Adrenal gland (tissue), 5 donors: ENCODE data around the gene FARP1.

Experiments used
- POLR2A ChIP-seq, 2 donors: fragments of 450-650 bp; IDR thresholded peaks; one replicate each; pipeline ENCODE4 v1.6.1; 2017; ENCODE audit warnings: antibody characterized with exemption in 2 of 2, mild to moderate bottlenecking in 2 of 2, moderate library complexity in 1 of 2
- TF ChIP-seq, protein P1 (sequence below), 6 experiments: fragments of 450-650 bp in 4 of 6; fragments of 200-600 bp in 2 of 6; sonication (generic) in 1 of 6; IDR thresholded peaks; 1 replicate in 5 of 6; 2 replicates in 1 of 6; pipeline versions ENCODE4 v1.5.1 to v1.8.0; 2016 to 2021; ENCODE audit warnings: antibody characterized with exemption in 6 of 6, mild to moderate bottlenecking in 2 of 6, moderate library complexity in 1 of 6
- donor health status: DM: no; HTN: no; CAD: no.

DNA sequence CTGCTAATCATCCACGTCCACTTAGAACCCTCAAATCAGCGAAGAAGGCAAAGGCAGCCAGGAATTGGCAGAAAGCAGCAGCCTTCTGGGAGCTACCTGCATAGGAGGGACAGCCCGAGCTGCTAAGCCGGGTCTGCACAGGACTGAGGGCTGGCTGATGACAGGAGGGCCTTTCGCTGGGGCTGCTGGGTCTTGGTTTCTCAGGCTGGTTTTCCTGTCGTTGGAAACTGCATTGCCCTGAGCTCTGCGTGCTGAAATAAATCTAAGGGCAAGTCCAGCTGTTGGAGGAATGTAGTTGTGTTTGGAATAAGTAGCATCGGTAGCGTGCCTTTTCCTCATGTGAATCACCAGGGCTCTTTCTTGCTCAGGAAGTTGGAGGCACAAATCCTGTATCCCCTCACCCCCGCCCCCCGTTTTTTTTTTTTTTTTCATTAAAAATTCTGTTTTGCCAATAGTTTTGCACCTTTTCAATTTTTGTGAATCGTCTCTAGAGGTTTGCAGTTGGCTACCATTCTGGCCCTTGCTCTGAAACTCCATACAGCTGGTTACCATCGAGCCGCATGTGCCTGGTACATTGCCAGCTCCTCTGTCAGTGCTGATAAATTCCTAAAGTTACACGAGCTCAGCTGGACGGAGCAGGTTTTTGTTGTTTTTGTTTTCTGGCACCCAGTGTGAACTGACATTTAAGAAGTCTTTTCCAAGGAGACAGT, 228.1 kb downstream of the FARP1 start:
- TF ChIP-seq, protein P1, sequence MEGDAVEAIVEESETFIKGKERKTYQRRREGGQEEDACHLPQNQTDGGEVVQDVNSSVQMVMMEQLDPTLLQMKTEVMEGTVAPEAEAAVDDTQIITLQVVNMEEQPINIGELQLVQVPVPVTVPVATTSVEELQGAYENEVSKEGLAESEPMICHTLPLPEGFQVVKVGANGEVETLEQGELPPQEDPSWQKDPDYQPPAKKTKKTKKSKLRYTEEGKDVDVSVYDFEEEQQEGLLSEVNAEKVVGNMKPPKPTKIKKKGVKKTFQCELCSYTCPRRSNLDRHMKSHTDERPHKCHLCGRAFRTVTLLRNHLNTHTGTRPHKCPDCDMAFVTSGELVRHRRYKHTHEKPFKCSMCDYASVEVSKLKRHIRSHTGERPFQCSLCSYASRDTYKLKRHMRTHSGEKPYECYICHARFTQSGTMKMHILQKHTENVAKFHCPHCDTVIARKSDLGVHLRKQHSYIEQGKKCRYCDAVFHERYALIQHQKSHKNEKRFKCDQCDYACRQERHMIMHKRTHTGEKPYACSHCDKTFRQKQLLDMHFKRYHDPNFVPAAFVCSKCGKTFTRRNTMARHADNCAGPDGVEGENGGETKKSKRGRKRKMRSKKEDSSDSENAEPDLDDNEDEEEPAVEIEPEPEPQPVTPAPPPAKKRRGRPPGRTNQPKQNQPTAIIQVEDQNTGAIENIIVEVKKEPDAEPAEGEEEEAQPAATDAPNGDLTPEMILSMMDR (IDR thresholded peaks at IDR 0.05) = no peak
- TF ChIP-seq POLR2A (IDR thresholded peaks at IDR 0.05) = no peak
